Natural killer cell (primary cell): ENCODE measurements around the gene PRKG1. TPM values are rescaled to one million over a fixed set of nuclear protein-coding genes. Genes with fewer than 3 reads are reported as not detected.

Experiments used
- ATAC-seq, 3 donors: fragments of 150-1000 bp in 2 of 3; fragments of 200-7000 bp in 1 of 3; cut with Tn5 transposase; 1 replicate in 1 of 3; 2 replicates in 2 of 3; pipeline ENCODE4 v1.10.0; 2021; ENCODE audit warnings: mild to moderate bottlenecking in 2 of 3, moderate library complexity in 2 of 3
- DNase-seq, 2 donors: peaks; one replicate each; pipeline versions ENCODE4 v3.0.0 to v3.0.0-alpha.2; 2013 to 2021; ENCODE audit warnings: mixed read lengths in 1 of 2
- H3K27ac ChIP-seq: one replicate; pipeline ENCODE4 v1.5.1; 2013; ENCODE audit warnings: mild to moderate bottlenecking, low read length
- H3K27me3 ChIP-seq: one replicate; pipeline ENCODE4 v1.6.1; 2013; ENCODE audit warnings: low read length; ENCODE audit not compliant: control insufficient read depth, insufficient read depth
- H3K36me3 ChIP-seq: one replicate; pipeline ENCODE4 v1.6.1; 2013; ENCODE audit warnings: low read length; ENCODE audit not compliant: control insufficient read depth, insufficient read depth
- H3K4me1 ChIP-seq: one replicate; pipeline ENCODE4 v1.6.1; 2013; ENCODE audit warnings: low read length; ENCODE audit not compliant: control insufficient read depth, insufficient read depth
- H3K4me3 ChIP-seq: one replicate; pipeline ENCODE4 v1.5.1; 2013; ENCODE audit warnings: low read length
- H3K9me3 ChIP-seq: one replicate; pipeline ENCODE4 v1.6.1; 2013; ENCODE audit warnings: low read length; ENCODE audit not compliant: control insufficient read depth, insufficient read depth
- H3K27ac Mint-ChIP-seq, 2 donors: one replicate each; pipeline ENCODE4 v1.8.0; 2022; ENCODE audit warnings: mild to moderate bottlenecking in 2 of 2, mixed read lengths in 2 of 2, moderate library complexity in 1 of 2
- H3K27me3 Mint-ChIP-seq, 2 donors: one replicate each; pipeline ENCODE4 v1.8.0; 2022; ENCODE audit warnings: low read depth in 2 of 2, mixed read lengths in 2 of 2
- H3K36me3 Mint-ChIP-seq: one replicate; pipeline ENCODE4 v1.8.0; 2022; ENCODE audit warnings: mixed read lengths
- H3K4me1 Mint-ChIP-seq, 2 donors: one replicate each; pipeline ENCODE4 v1.8.0; 2022; ENCODE audit warnings: mixed read lengths in 2 of 2
- H3K4me3 Mint-ChIP-seq: one replicate; pipeline ENCODE4 v1.8.0; 2022; ENCODE audit warnings: mild to moderate bottlenecking, moderate library complexity, mixed read lengths
- H3K9me3 Mint-ChIP-seq, 2 donors: one replicate each; pipeline ENCODE4 v1.8.0; 2022; ENCODE audit warnings: mixed read lengths in 2 of 2
- CTCF ChIP-seq: fragments of 200-600 bp; IDR thresholded peaks from one replicate; pipeline ENCODE4 v1.8.0; 2022; ENCODE audit warnings: antibody characterized with exemption
- WGBS: methylation state at CpG from one replicate; pipeline ENCODE4 v1.1.7; 2013; ENCODE audit warnings: missing lambda C conversion rate; ENCODE audit not compliant: insufficient coverage; 5-methylcytosine and 5-hydroxymethylcytosine counted together
- intact Hi-C: fragments of 100-400 bp; cut with micrococcal nuclease; formaldehyde crosslinking; loops from one replicate; pipeline ENCODE4 v1.14.2; 2022
- total RNA-seq, 4 donors: library from RNA; stranded (reverse); fragments of 120-200 nt in 1 of 4; gene quantifications; one replicate each; pipeline versions ENCODE4 v1.2.3 to v1.2.4, GENCODE V29; 2013 to 2022

PRKG1 gene
- total RNA-seq, 3 donors from 2014 or later (not counting 1 experiment from before 2014, with no cell fraction given) = 0.23 to 0.41 (median 0.35) TPM

GRCh38 chr10:51288511-51288910, 214.2 kb downstream of the PRKG1 start:
- H3K36me3 Mint-ChIP-seq = no peaks in the 10 kb centered on the region
- no peak overlapping the region for H3K4me3 Mint-ChIP-seq
- DNase-seq = no peak
- Histone ChIP-seq H3K27ac (no peak overlapping the region), H3K27me3 (no peaks in the 10 kb centered on the region), H3K4me3 (no peak overlapping the region), H3K9me3 (no peaks in the 10 kb centered on the region), H3K36me3 (no peaks in the 10 kb centered on the region), H3K4me1 (no peaks in the 10 kb centered on the region)
- no peak overlapping the region for H3K27ac Mint-ChIP-seq
- H3K9me3 Mint-ChIP-seq = peaks cover 2% of the 10 kb centered on the region in 2 donors
- intact Hi-C loops = no loop called here
- ATAC-seq = no peak
- TF ChIP-seq CTCF = no peak
- no peaks in the 10 kb centered on the region for H3K27me3 Mint-ChIP-seq
- H3K4me1 Mint-ChIP-seq = no peaks in the 10 kb centered on the region

- Histone ChIP-seq H3K27me3 (no peaks in the 10 kb centered on the region), H3K27ac (no peak overlapping the region), H3K9me3 (no peaks in the 10 kb centered on the region), H3K4me3 (no peak overlapping the region), H3K36me3 (no peaks in the 10 kb centered on the region), H3K4me1 (no peaks in the 10 kb centered on the region)
- intact Hi-C loops = no loop called here
- H3K27ac Mint-ChIP-seq = no peak overlapping the region
- no peak for DNase-seq
- no peaks in the 10 kb centered on the region for H3K4me1 Mint-ChIP-seq
- TF ChIP-seq CTCF = no peak
- 60% methylated on average over 1 of the region's 1 CpG for WGBS
- H3K9me3 Mint-ChIP-seq = peaks cover 2% of the 10 kb centered on the region in 2 donors
- H3K4me3 Mint-ChIP-seq = no peak overlapping the region
- ATAC-seq = no peak
- no peaks in the 10 kb centered on the region for H3K36me3 Mint-ChIP-seq
- H3K27me3 Mint-ChIP-seq = no peaks in the 10 kb centered on the region
Observed at GRCh38 chr10:51289519-51289918, 215.2 kb downstream of the PRKG1 start.

GRCh38 chr10:51291961-51292360, 217.7 kb downstream of the PRKG1 start:
- WGBS = 77% methylated on average over 2 of the region's 2 CpGs
- no peak for ATAC-seq
- H3K27me3 Mint-ChIP-seq = no peaks in the 10 kb centered on the region
- no peaks in the 10 kb centered on the region for H3K4me1 ChIP-seq
- no peak overlapping the region for H3K4me3 Mint-ChIP-seq
- no peaks in the 10 kb centered on the region for H3K9me3 ChIP-seq
- peaks cover 2 to 3% of the 10 kb centered on the region in 2 donors for H3K9me3 Mint-ChIP-seq
- no peak for DNase-seq
- H3K27ac ChIP-seq = no peak overlapping the region
- no peak for TF ChIP-seq CTCF
- H3K27me3 ChIP-seq = no peaks in the 10 kb centered on the region
- no peaks in the 10 kb centered on the region for H3K36me3 Mint-ChIP-seq
- no peaks in the 10 kb centered on the region for H3K36me3 ChIP-seq
- no peak overlapping the region for H3K27ac Mint-ChIP-seq
- H3K4me3 ChIP-seq = no peak overlapping the region
- intact Hi-C loops = no loop called here
- H3K4me1 Mint-ChIP-seq = no peaks in the 10 kb centered on the region

GRCh38 chr10:51297438-51297837, 223.2 kb downstream of the PRKG1 start:
- peaks cover 2 to 3% of the 10 kb centered on the region in 2 donors for H3K9me3 Mint-ChIP-seq
- no CpG with 5 or more reads among the region's 2 CpGs for WGBS
- H3K4me1 Mint-ChIP-seq = peaks cover 0 to 5% of the 10 kb centered on the region in 2 donors
- intact Hi-C loops = no loop called here
- H3K27me3 Mint-ChIP-seq = peaks cover 0 to 3% of the 10 kb centered on the region in 2 donors
- TF ChIP-seq CTCF = no peak
- no peak overlapping the region for H3K27ac Mint-ChIP-seq
- Histone ChIP-seq H3K4me3 (no peak overlapping the region), H3K9me3 (no peaks in the 10 kb centered on the region), H3K27ac (no peak overlapping the region), H3K36me3 (no peaks in the 10 kb centered on the region), H3K4me1 (no peaks in the 10 kb centered on the region), H3K27me3 (no peaks in the 10 kb centered on the region)
- H3K4me3 Mint-ChIP-seq = no peak overlapping the region
- DNase-seq (no peak), ATAC-seq (no peak)
- H3K36me3 Mint-ChIP-seq = no peaks in the 10 kb centered on the region
